WTC11 (cell line): ENCODE results near the gene U2AF1.
"Not testable (repeated sequence)": the region's sequence is repeated elsewhere in the genome, so short reads cannot be mapped to it uniquely, and the experiment has no call there.

Experiments
- CBFB ChIP-seq: sonication (generic); formaldehyde crosslinking; IDR thresholded peaks from 2 replicates; pipeline ENCODE4 v1.8.1; 2022; ENCODE audit warnings: mild to moderate bottlenecking, low read depth, missing genetic modification reagents
- CTCF ChIP-seq: fragments of 200-600 bp; IDR thresholded peaks from 2 replicates; pipeline ENCODE4 v1.8.0; 2022; ENCODE audit warnings: antibody characterized with exemption
- E2F5 ChIP-seq: sonication (generic); formaldehyde crosslinking; IDR thresholded peaks from 2 replicates; pipeline ENCODE4 v1.8.1; 2022; ENCODE audit warnings: mild to moderate bottlenecking, moderate library complexity, missing genetic modification reagents
- ETV6 ChIP-seq: sonication (generic); formaldehyde crosslinking; IDR thresholded peaks from 2 replicates; pipeline ENCODE4 v1.8.1; 2022; ENCODE audit warnings: mild to moderate bottlenecking, missing genetic modification reagents
- GABPB1 ChIP-seq: sonication (generic); formaldehyde crosslinking; IDR thresholded peaks from 2 replicates; pipeline ENCODE4 v1.8.1; 2023; ENCODE audit warnings: mild to moderate bottlenecking, missing genetic modification reagents
- JUN ChIP-seq: sonication (generic); formaldehyde crosslinking; IDR thresholded peaks from 2 replicates; pipeline ENCODE4 v1.8.0; 2023; ENCODE audit warnings: mild to moderate bottlenecking, missing genetic modification reagents
- ZBTB21 ChIP-seq: sonication (generic); formaldehyde crosslinking; IDR thresholded peaks from 2 replicates; pipeline ENCODE4 v1.8.1; 2023; ENCODE audit warnings: mild to moderate bottlenecking, missing genetic modification reagents, borderline replicate concordance
- ZNF232 ChIP-seq: sonication (generic); formaldehyde crosslinking; IDR thresholded peaks from 2 replicates; pipeline ENCODE4 v1.8.0; 2022; ENCODE audit warnings: mild to moderate bottlenecking, missing genetic modification reagents
- TF ChIP-seq, protein P1 (sequence below): sonication (generic); formaldehyde crosslinking; IDR thresholded peaks from 2 replicates; pipeline ENCODE4 v1.8.1; 2022; ENCODE audit warnings: mild to moderate bottlenecking, missing genetic modification reagents, moderate library complexity, borderline replicate concordance
- TF ChIP-seq, protein P2 (sequence below): sonication (generic); formaldehyde crosslinking; IDR thresholded peaks from 2 replicates; pipeline ENCODE4 v1.8.0; 2023; ENCODE audit warnings: missing genetic modification reagents
- TF ChIP-seq, protein P3 (sequence below): sonication (generic); formaldehyde crosslinking; IDR thresholded peaks from 2 replicates; pipeline ENCODE4 v1.8.1; 2023; ENCODE audit warnings: mild to moderate bottlenecking, missing genetic modification reagents
- TF ChIP-seq, protein P4 (sequence below): sonication (generic); formaldehyde crosslinking; IDR thresholded peaks from 2 replicates; pipeline ENCODE4 v1.8.1; 2023; ENCODE audit warnings: mild to moderate bottlenecking, missing genetic modification reagents, borderline replicate concordance

GRCh38 chr21:43068065-43068464, 39.3 kb downstream of the U2AF1 start:
- not testable (repeated sequence) for TF ChIP-seq ZBTB21; CTCF; JUN (CRISPR knock-in tag); E2F5 (CRISPR knock-in tag); ETV6; ZNF232 (CRISPR knock-in tag); CBFB (CRISPR knock-in tag); GABPB1 (CRISPR knock-in tag)
- TF ChIP-seq, protein P1, sequence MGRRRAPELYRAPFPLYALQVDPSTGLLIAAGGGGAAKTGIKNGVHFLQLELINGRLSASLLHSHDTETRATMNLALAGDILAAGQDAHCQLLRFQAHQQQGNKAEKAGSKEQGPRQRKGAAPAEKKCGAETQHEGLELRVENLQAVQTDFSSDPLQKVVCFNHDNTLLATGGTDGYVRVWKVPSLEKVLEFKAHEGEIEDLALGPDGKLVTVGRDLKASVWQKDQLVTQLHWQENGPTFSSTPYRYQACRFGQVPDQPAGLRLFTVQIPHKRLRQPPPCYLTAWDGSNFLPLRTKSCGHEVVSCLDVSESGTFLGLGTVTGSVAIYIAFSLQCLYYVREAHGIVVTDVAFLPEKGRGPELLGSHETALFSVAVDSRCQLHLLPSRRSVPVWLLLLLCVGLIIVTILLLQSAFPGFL (CRISPR knock-in tag): not testable (repeated sequence)
- TF ChIP-seq, protein P2, sequence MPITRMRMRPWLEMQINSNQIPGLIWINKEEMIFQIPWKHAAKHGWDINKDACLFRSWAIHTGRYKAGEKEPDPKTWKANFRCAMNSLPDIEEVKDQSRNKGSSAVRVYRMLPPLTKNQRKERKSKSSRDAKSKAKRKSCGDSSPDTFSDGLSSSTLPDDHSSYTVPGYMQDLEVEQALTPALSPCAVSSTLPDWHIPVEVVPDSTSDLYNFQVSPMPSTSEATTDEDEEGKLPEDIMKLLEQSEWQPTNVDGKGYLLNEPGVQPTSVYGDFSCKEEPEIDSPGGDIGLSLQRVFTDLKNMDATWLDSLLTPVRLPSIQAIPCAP: not testable (repeated sequence)
- TF ChIP-seq, protein P3, sequence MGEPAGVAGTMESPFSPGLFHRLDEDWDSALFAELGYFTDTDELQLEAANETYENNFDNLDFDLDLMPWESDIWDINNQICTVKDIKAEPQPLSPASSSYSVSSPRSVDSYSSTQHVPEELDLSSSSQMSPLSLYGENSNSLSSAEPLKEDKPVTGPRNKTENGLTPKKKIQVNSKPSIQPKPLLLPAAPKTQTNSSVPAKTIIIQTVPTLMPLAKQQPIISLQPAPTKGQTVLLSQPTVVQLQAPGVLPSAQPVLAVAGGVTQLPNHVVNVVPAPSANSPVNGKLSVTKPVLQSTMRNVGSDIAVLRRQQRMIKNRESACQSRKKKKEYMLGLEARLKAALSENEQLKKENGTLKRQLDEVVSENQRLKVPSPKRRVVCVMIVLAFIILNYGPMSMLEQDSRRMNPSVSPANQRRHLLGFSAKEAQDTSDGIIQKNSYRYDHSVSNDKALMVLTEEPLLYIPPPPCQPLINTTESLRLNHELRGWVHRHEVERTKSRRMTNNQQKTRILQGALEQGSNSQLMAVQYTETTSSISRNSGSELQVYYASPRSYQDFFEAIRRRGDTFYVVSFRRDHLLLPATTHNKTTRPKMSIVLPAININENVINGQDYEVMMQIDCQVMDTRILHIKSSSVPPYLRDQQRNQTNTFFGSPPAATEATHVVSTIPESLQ (CRISPR knock-in tag): not testable (repeated sequence)
- TF ChIP-seq, protein P4, sequence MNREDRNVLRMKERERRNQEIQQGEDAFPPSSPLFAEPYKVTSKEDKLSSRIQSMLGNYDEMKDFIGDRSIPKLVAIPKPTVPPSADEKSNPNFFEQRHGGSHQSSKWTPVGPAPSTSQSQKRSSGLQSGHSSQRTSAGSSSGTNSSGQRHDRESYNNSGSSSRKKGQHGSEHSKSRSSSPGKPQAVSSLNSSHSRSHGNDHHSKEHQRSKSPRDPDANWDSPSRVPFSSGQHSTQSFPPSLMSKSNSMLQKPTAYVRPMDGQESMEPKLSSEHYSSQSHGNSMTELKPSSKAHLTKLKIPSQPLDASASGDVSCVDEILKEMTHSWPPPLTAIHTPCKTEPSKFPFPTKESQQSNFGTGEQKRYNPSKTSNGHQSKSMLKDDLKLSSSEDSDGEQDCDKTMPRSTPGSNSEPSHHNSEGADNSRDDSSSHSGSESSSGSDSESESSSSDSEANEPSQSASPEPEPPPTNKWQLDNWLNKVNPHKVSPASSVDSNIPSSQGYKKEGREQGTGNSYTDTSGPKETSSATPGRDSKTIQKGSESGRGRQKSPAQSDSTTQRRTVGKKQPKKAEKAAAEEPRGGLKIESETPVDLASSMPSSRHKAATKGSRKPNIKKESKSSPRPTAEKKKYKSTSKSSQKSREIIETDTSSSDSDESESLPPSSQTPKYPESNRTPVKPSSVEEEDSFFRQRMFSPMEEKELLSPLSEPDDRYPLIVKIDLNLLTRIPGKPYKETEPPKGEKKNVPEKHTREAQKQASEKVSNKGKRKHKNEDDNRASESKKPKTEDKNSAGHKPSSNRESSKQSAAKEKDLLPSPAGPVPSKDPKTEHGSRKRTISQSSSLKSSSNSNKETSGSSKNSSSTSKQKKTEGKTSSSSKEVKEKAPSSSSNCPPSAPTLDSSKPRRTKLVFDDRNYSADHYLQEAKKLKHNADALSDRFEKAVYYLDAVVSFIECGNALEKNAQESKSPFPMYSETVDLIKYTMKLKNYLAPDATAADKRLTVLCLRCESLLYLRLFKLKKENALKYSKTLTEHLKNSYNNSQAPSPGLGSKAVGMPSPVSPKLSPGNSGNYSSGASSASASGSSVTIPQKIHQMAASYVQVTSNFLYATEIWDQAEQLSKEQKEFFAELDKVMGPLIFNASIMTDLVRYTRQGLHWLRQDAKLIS (CRISPR knock-in tag): not testable (repeated sequence)
